ENCODE measurements around the gene FCER1G.

The FCER1G gene

DNA sequence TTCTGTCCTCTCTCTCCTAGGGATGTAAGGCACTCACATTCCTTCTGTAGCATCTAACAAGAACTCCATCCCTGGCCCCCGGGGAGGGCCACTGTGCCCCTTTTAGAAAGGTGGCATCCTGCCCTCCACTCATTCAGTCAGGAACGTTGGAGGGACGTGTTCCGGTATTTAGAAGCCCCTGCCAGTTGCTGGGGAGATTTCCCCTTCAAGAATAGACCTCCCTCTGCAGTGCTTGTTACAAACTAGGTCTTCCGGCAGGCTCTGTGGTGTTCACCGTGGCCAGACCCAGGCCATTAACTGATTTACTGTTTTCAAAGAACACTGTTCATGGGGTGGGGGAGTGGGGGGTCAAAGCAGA, 44.2 kb downstream of the FCER1G start:
- TF ChIP-seq, protein P1, sequence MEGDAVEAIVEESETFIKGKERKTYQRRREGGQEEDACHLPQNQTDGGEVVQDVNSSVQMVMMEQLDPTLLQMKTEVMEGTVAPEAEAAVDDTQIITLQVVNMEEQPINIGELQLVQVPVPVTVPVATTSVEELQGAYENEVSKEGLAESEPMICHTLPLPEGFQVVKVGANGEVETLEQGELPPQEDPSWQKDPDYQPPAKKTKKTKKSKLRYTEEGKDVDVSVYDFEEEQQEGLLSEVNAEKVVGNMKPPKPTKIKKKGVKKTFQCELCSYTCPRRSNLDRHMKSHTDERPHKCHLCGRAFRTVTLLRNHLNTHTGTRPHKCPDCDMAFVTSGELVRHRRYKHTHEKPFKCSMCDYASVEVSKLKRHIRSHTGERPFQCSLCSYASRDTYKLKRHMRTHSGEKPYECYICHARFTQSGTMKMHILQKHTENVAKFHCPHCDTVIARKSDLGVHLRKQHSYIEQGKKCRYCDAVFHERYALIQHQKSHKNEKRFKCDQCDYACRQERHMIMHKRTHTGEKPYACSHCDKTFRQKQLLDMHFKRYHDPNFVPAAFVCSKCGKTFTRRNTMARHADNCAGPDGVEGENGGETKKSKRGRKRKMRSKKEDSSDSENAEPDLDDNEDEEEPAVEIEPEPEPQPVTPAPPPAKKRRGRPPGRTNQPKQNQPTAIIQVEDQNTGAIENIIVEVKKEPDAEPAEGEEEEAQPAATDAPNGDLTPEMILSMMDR (IDR thresholded peaks at IDR 0.05; ENCODE audit: low read depth, low read length, missing control alignments): no peak
- DNase-seq (ENCODE audit: extremely low read depth, low read depth): no peak
- H3K4me3 ChIP-seq (replicated peaks; ENCODE audit: low read depth, low read length): no peak overlapping the region

DNA sequence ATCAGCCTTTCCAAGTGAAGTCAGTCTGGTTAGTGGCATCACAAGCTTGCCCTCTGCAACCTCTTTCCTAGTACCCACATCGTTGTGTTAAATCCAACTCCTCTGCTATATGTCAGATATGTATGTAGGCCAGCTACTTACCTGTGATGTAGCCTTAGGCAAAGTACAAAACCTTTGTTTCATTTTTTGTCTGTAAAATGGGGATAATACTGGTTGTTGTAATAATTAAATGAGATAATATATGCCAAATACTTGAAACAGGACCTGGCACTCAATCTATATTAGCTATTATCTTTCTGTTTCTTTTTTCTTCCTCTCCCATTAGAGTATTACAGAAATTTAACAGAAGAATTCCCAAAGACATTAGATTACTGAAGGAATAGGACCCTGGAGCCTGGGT, 44.7 kb downstream of the FCER1G start:
- H3K4me3 ChIP-seq (replicated peaks; ENCODE audit: low read depth, low read length): no peak overlapping the region
- DNase-seq (ENCODE audit: extremely low read depth, low read depth): no peak
- TF ChIP-seq, protein P1 (IDR thresholded peaks at IDR 0.05; ENCODE audit: low read depth, low read length, missing control alignments): no peak

DNA sequence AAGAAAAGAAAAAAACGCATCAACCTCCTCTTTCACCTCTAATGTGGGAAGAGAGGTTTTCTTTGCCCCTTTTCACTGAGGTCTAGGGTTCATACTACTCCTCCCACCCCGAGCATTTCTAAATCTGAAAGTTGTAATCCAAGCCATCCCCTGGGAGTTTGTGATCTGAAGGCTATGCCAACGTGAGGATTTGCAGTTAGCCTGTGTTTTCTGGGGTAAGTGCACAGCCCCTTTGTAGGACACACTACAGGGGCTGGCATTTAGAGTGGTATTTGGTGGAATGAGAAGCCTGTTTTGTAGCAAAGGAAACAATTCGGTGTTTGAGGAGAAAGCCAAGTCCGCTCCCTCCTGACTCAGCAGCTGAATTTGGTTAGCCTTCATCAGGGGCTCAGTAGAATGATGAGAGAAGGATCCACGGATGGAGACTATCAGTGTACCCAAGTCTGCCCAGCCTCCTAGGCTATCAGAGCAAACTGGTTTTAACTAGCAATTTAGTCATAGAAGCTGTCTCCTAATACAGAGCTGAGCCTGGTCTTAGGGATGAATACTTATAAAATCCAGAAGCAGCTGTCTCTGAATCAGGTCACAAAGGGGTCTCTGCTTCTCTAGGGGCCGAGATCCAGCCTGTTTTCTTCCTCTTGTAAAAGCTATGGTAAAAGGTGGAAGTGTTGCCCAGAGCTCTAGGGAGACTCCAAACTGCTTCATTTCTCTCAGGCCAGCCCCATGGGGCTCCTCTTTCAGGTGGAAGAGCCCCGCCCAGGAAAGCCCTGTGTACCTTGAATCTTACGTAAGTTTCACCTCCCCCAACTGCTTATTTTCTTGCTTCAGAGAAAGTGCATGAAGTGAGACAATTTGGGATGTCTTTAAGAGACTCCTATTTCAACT, 45.5 kb downstream of the FCER1G start:
- TF ChIP-seq, protein P1 (IDR thresholded peaks at IDR 0.05; ENCODE audit: low read depth, low read length, missing control alignments): no peak
- no peak overlapping the region for H3K4me3 ChIP-seq (replicated peaks; ENCODE audit: low read depth, low read length)
- no peak for DNase-seq (ENCODE audit: extremely low read depth, low read depth)

DNA sequence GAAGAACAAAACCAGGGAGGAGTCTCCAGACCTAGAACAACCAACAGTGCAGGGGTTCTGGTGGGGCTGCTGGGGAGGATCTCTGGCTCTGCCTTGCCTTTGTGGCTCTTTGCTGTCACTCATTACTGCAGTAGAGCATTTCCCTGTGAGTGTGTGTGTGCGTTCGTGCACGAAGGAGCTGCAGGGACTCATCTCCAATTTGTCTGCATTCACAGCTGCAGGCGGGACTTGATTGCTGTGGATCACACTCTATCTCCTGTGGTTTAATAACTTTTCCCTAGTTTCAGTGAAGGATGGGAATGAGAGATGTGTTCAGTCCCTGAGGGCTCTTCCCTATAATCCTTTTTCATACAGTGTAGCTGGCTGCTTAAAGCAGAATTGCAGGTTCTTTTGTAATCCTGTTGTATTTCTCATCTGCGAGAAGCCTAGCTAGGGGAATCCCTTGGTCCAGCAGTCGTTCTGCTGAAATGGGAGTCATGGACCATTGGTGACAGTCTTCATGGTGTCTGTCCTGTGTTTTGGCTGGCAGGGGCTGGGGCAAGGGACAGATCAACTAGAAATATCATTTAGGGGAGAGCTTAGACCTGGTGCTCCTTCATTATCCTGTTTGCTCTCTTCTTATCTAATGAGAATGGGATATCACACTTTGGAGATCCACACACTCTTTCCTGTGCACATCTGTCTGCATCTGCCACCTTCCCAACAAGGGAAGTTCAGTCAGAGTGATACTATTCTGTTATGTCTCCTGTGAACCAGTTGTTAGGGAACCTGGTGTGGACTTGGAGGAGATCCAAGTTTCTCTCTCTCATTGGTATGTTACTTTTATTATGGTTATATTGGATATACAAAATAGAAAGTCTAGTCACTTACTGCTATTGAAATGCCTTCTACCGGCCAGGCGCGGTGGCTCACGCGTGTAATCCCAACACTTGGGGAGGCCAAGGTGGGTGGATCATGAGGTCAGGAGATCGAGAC, 46.5 kb downstream of the FCER1G start:
- TF ChIP-seq, protein P1 (IDR thresholded peaks at IDR 0.05; ENCODE audit: low read depth, low read length, missing control alignments): no peak
- DNase-seq (ENCODE audit: extremely low read depth, low read depth): no peak
- H3K4me3 ChIP-seq (replicated peaks; ENCODE audit: low read depth, low read length): no peak overlapping the region

DNA sequence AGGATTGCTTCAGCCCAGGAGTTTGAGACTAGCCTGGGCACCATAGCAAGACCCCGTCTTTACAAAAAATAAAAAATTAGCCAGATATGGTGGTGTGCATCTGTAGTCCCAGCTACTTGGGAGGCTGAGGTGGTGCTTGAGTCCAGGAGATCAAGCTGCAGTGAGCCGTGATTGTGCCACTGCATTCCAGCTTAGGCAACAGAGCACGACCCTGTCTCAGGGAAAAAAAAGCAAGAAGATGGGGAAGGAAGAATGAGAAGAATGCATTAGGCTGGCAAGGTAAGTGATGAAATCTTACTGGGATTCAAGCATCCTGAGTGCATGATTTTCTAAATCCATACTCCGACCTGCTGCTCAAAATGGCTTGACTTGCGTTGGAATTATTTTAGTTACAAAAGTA, 50.2 kb downstream of the FCER1G start:
- no peak overlapping the region for H3K4me3 ChIP-seq (replicated peaks; ENCODE audit: low read depth, low read length)
- TF ChIP-seq, protein P1 (IDR thresholded peaks at IDR 0.05; ENCODE audit: low read depth, low read length, missing control alignments): no peak
- no peak for DNase-seq (ENCODE audit: extremely low read depth, low read depth)

DNA sequence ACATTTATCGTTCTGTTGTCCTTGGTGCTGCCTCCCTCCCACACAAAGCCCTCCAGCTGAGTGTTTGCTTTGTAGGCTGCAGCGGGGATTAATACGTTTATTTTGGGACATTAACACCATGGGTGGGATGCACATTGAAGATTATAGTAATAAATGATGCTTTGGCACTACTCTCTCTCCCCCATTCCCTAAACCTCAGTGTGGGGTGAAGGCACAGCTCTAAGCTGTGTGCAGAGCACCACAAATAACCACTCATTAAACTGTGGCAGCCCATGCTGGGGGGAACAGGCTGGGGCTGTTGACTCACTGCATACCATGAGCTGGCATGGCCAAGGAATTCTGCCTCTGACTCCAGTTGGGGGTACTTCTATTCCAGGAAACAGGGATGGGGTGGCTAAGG, 51.1 kb downstream of the FCER1G start:
- no peak for DNase-seq (ENCODE audit: extremely low read depth, low read depth)
- no peak overlapping the region for H3K4me3 ChIP-seq (replicated peaks; ENCODE audit: low read depth, low read length)
- TF ChIP-seq, protein P1 (IDR thresholded peaks at IDR 0.05; ENCODE audit: low read depth, low read length, missing control alignments): no peak
